H1 (cell line): ENCODE data around the gene LY6G6F. TPM values are rescaled to one million over a fixed set of nuclear protein-coding genes. Genes with fewer than 3 reads are reported as not detected.

Experiments
- CTCF ChIA-PET: fragments of 300-600 bp; sonication (Branson Sonifier 250); formaldehyde crosslinking; loops from one replicate; lab custom pipeline; 2021; ENCODE audit not compliant: partially characterized antibody; lab: Charles Lee
- POLR2A ChIA-PET: fragments of 300-600 bp; sonication (Branson Sonifier 250); formaldehyde crosslinking; loops from one replicate; lab custom pipeline; 2021; ENCODE audit warnings: inconsistent platforms; ENCODE audit not compliant: partially characterized antibody; lab: Charles Lee
- DNase-seq, 2 experiments: peaks; one replicate each; pipeline versions ENCODE4 v3.0.0 to v3.0.0-alpha.2; 2010 to 2022; ENCODE audit warnings: low spot score in 2 of 2, low read depth in 1 of 2, mixed read lengths in 1 of 2
- FAIRE-seq: peaks from 2 replicates; lab custom pipeline; 2011; peaks lifted over from hg19 to GRCh38; lab: Jason Lieb, UNC
- H2AFZ ChIP-seq: 2 replicates; pipeline ENCODE4 v1.8.1; 2012; ENCODE audit warnings: low read length, inconsistent platforms
- H2AK5ac ChIP-seq: 2 replicates; pipeline ENCODE4 v1.6.1; 2013; ENCODE audit warnings: low read depth, low read length
- H2BK120ac ChIP-seq: replicated peaks from 2 replicates; pipeline ENCODE3; 2013; ENCODE audit warnings: low read depth, low read length, inconsistent platforms
- H2BK12ac ChIP-seq: 2 replicates; pipeline ENCODE4 v1.6.1; 2013; ENCODE audit warnings: low read depth, low read length
- H2BK15ac ChIP-seq: 2 replicates; pipeline ENCODE4 v1.6.1; 2013; ENCODE audit warnings: low read length
- H2BK20ac ChIP-seq: 2 replicates; pipeline ENCODE4 v1.6.1; 2013; ENCODE audit warnings: low read length
- H2BK5ac ChIP-seq: 2 replicates; pipeline ENCODE4 v1.6.1; 2013; ENCODE audit warnings: low read depth, low read length
- H3K14ac ChIP-seq: 2 replicates; pipeline ENCODE4 v1.6.1; 2013; ENCODE audit warnings: inconsistent platforms; ENCODE audit not compliant: insufficient read length
- H3K18ac ChIP-seq: 2 replicates; pipeline ENCODE4 v1.6.1; 2013; ENCODE audit warnings: low read length; ENCODE audit errors: extremely low read depth
- H3K23ac ChIP-seq: 2 replicates; pipeline ENCODE4 v1.6.1; 2013; ENCODE audit warnings: inconsistent platforms; ENCODE audit not compliant: insufficient read length
- H3K23me2 ChIP-seq: 2 replicates; pipeline ENCODE4 v1.6.1; 2013; ENCODE audit warnings: low read depth, low read length
- H3K27ac ChIP-seq: 2 replicates; pipeline ENCODE4 v1.6.1; 2011; ENCODE audit warnings: low read depth, low read length, inconsistent platforms
- H3K27me3 ChIP-seq, 4 experiments: replicated peaks in 1 of 4; 1 replicate in 1 of 4; 2 replicates in 3 of 4; pipeline versions ENCODE4 v1.6.1 to v1.8.1; 2011 to 2013; ENCODE audit warnings: low read length in 3 of 4, mild to moderate bottlenecking in 3 of 4, inconsistent platforms in 2 of 4, mixed read lengths in 2 of 4, moderate library complexity in 1 of 4; ENCODE audit not compliant: control insufficient read depth in 3 of 4, insufficient read depth in 3 of 4; ENCODE audit errors: extremely low read depth in 1 of 4
- H3K36me3 ChIP-seq, 4 experiments: 2 replicates each; pipeline versions ENCODE4 v1.6.1 to v1.8.1; 2011 to 2013; ENCODE audit warnings: mild to moderate bottlenecking in 4 of 4, low read length in 3 of 4, moderate library complexity in 2 of 4, control low read depth in 1 of 4, inconsistent platforms in 1 of 4; ENCODE audit not compliant: insufficient read depth in 4 of 4, control insufficient read depth in 2 of 4
- H3K4ac ChIP-seq: replicated peaks from 2 replicates; pipeline ENCODE3; 2013; ENCODE audit warnings: low read length, low read depth, mixed read lengths, inconsistent platforms; ENCODE audit not compliant: insufficient read length
- H3K4me1 ChIP-seq, 4 experiments: replicated peaks in 1 of 4; 1 replicate in 1 of 4; 2 replicates in 3 of 4; pipeline versions ENCODE4 v1.6.1 to v1.8.1; 2011 to 2013; ENCODE audit warnings: low read length in 3 of 4, inconsistent platforms in 2 of 4, mixed read lengths in 1 of 4; ENCODE audit not compliant: insufficient read depth in 4 of 4, control insufficient read depth in 3 of 4
- H3K4me2 ChIP-seq, 2 experiments: 2 replicates each; pipeline versions ENCODE4 v1.6.1 to v1.8.1; 2011 to 2013; ENCODE audit warnings: low read depth in 2 of 2, low read length in 2 of 2, control low read depth in 1 of 2, inconsistent platforms in 1 of 2, mild to moderate bottlenecking in 1 of 2; ENCODE audit not compliant: insufficient read depth in 1 of 2
- H3K4me3 ChIP-seq, 4 experiments: fragments of 200-600, 300-600 bp in 1 of 4; sonication (generic), shearing (Covaris generic), sonication (Bioruptor Twin) in 1 of 4; 2 replicates each; pipeline versions ENCODE4 v1.5.1 to v1.8.1; 2011 to 2016; ENCODE audit warnings: low read length in 4 of 4, low read depth in 3 of 4, control low read depth in 2 of 4, inconsistent platforms in 2 of 4, mild to moderate bottlenecking in 2 of 4, mixed read lengths in 1 of 4, moderate library complexity in 1 of 4; ENCODE audit not compliant: insufficient read depth in 2 of 4; ENCODE audit errors: extremely low read depth in 1 of 4
- H3K56ac ChIP-seq: replicated peaks from 2 replicates; pipeline ENCODE3; 2013; ENCODE audit warnings: low read depth, mild to moderate bottlenecking, mixed read lengths, low read length, inconsistent platforms; ENCODE audit not compliant: insufficient read length
- H3K79me1 ChIP-seq: 2 replicates; pipeline ENCODE4 v1.6.1; 2013; ENCODE audit warnings: low read depth, low read length, control low read depth
- H3K79me2 ChIP-seq, 2 experiments: 2 replicates each; pipeline versions ENCODE4 v1.6.1 to v1.8.1; 2012 to 2013; ENCODE audit warnings: low read length in 2 of 2, mild to moderate bottlenecking in 2 of 2, inconsistent platforms in 1 of 2; ENCODE audit not compliant: insufficient read depth in 2 of 2, control insufficient read depth in 1 of 2
- H3K9ac ChIP-seq, 4 experiments: replicated peaks in 1 of 4; 1 replicate in 1 of 4; 2 replicates in 3 of 4; pipeline versions ENCODE4 v1.6.1 to v1.8.1; 2011 to 2013; ENCODE audit warnings: low read depth in 3 of 4, low read length in 3 of 4, control low read depth in 2 of 4, mild to moderate bottlenecking in 2 of 4, moderate library complexity in 2 of 4, inconsistent platforms in 1 of 4; ENCODE audit errors: extremely low read depth in 1 of 4
- H3K9me3 ChIP-seq, 2 experiments: 2 replicates each; pipeline versions ENCODE4 v1.6.1 to v1.8.1; 2012 to 2013; ENCODE audit warnings: mild to moderate bottlenecking in 2 of 2, moderate library complexity in 2 of 2, control low read depth in 1 of 2, inconsistent platforms in 1 of 2, low read depth in 1 of 2, low read length in 1 of 2, mixed read lengths in 1 of 2; ENCODE audit not compliant: insufficient read depth in 2 of 2
- H4K20me1 ChIP-seq, 2 experiments: replicated peaks in 1 of 2; 2 replicates each; pipeline versions ENCODE3 to v1.8.1; 2011 to 2013; ENCODE audit warnings: inconsistent platforms in 2 of 2, low read length in 2 of 2, mild to moderate bottlenecking in 1 of 2; ENCODE audit not compliant: insufficient read depth in 2 of 2, control insufficient read depth in 1 of 2
- H4K5ac ChIP-seq: 2 replicates; pipeline ENCODE4 v1.6.1; 2013; ENCODE audit warnings: low read length, low read depth, mixed read lengths, inconsistent platforms; ENCODE audit not compliant: insufficient read length
- H4K8ac ChIP-seq: 2 replicates; pipeline ENCODE4 v1.8.0; 2013; ENCODE audit warnings: mild to moderate bottlenecking, moderate library complexity, low read length, inconsistent platforms; ENCODE audit not compliant: insufficient read depth; ENCODE audit errors: extremely low read depth
- H4K91ac ChIP-seq: replicated peaks from 2 replicates; pipeline ENCODE3; 2013; ENCODE audit warnings: low read length, mixed read lengths, inconsistent platforms; ENCODE audit not compliant: insufficient read length
- CREB1 ChIP-seq: IDR thresholded peaks from 2 replicates; pipeline ENCODE4 v1.6.1; 2012; ENCODE audit warnings: inconsistent platforms
- JUND ChIP-seq: IDR thresholded peaks from 2 replicates; pipeline ENCODE4 v1.6.1; 2011; ENCODE audit warnings: mild to moderate bottlenecking, improper control_type of control experiment, low read length
- NANOG ChIP-seq: IDR thresholded peaks from 2 replicates; pipeline ENCODE4 v1.6.1; 2011; ENCODE audit warnings: low read length, low read depth, mild to moderate bottlenecking, inconsistent platforms; ENCODE audit not compliant: insufficient read depth, poor library complexity, severe bottlenecking
- RAD21 ChIP-seq, 2 experiments: IDR thresholded peaks in 1 of 2; conservative IDR thresholded peaks in 1 of 2; 2 replicates each; pipeline ENCODE4 v1.6.1; 2011; ENCODE audit warnings: low read depth in 2 of 2, low read length in 2 of 2, improper control_type of control experiment in 1 of 2, inconsistent platforms in 1 of 2, mild to moderate bottlenecking in 1 of 2, moderate library complexity in 1 of 2
- WGBS, 2 experiments: shearing (Covaris generic) in 1 of 2; methylation state at CpG; one replicate each; pipeline versions ENCODE4 v1.1.6 to v1.1.7; 2013 to 2015; ENCODE audit warnings: low lambda C conversion rate in 2 of 2, mixed read lengths in 2 of 2, inconsistent platforms in 1 of 2, low coverage in 1 of 2, missing lambda C conversion rate in 1 of 2; ENCODE audit not compliant: insufficient replicate concordance in 2 of 2, insufficient coverage in 1 of 2, insufficient read length in 1 of 2; ENCODE audit errors: extremely low coverage in 1 of 2, missing lambda C conversion rate in 1 of 2; 5-methylcytosine and 5-hydroxymethylcytosine counted together
- polyA plus RNA-seq, 7 experiments: library from polyadenylated mRNA; depleted of rRNA in 3 of 7; stranded (reverse) in 5 of 7; unstranded in 2 of 7; fragments of >200 nt in 5 of 7; fragments of 200-250 nt in 2 of 7; gene quantifications; 1 replicate in 5 of 7; 2 replicates in 1 of 7; 4 replicates in 1 of 7; pipeline versions ENCODE4 v1.2.1 to v1.2.3, GENCODE V29; 2011 to 2013; ENCODE audit warnings: missing spikeins in 2 of 7, mixed read lengths in 2 of 7
- total RNA-seq: library from RNA; stranded (reverse); fragmentation: NEBNext Ultra II Directional; extraction: Animal tissue kit (Norgen Biotek cat#: 25700); gene quantifications from 2 replicates; pipeline ENCODE4 v1.2.1, GENCODE V29; 2021
- TF ChIP-seq, protein P1 (sequence below), 3 experiments: IDR thresholded peaks; 1 replicate in 2 of 3; 2 replicates in 1 of 3; pipeline versions ENCODE4 v1.5.1 to v1.6.1; 2011; ENCODE audit warnings: low read length in 3 of 3, mild to moderate bottlenecking in 3 of 3, inconsistent platforms in 2 of 3, low read depth in 1 of 3, moderate library complexity in 1 of 3; ENCODE audit not compliant: insufficient read depth in 1 of 3; ENCODE audit errors: control extremely low read depth in 1 of 3

The LY6G6F gene
- total and polyA plus RNA-seq, 2 of the 8 experiments (the other 6 are each of a cell fraction or from before 2014, with no cell fraction given): not detected

DNA sequence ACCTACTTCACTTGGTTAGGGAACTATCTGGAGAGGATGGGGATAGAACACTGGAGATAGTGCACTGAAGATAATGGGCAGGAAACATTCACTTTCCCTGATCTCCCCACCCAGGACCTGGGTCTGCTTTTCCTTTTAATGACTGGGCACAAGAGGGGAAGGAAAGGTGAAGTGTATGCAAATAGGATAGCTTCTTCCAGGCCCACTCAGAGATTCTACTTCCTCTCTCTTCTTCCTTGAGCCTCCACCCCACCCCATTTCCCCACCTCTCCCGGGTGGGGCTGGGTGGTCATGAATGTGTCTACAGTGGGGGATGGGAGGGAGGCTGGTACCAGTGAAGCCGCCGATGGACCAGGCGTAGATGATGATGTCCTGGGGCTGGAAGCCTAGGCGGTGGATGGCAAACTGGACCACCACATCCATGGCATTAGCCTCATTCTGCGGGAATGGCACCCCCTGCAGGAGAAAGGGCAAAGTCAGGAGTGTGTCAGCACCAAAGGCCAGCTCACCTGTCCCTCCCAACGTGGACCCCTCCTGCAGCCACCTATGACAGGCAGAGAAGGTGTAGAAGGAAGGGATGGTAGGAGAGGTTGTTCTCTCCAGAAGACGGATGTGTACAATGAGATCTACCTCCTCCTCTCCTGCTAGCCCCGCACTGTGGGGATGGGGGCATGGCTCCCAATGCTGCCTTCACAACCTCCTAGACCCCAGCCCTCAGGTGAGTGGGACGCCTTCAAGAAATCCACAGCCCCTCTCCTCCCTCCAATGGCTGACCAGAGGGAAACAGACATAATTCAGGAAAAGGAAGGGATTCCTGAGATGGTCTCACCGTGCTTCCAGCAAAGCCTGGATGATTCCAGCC lies 17.2 kb upstream of the LY6G6F start:
- no peak overlapping the region for H3K4ac ChIP-seq
- no peak overlapping the region for H4K91ac ChIP-seq
- no peak overlapping the region for H2BK15ac ChIP-seq
- no peaks in the 10 kb centered on the region for H3K9me3 ChIP-seq
- H2BK120ac ChIP-seq: no peak overlapping the region
- no peak overlapping the region for H3K18ac ChIP-seq
- no peaks in the 10 kb centered on the region for H4K20me1 ChIP-seq
- no peak overlapping the region for H3K14ac ChIP-seq
- H3K79me2 ChIP-seq: no peaks in the 10 kb centered on the region
- peaks cover 0 to 1% (median 0%) of the 10 kb centered on the region in 4 experiments; a peak in 2 of 7 replicates for H3K4me1 ChIP-seq
- WGBS, 2 experiments: 80% methylated on average over 11 of the region's 11 CpGs; no CpG with 5 or more reads in 1 of the 2 experiments
- no peak overlapping the region for H3K4me2 ChIP-seq
- peaks cover 3 to 26% (median 17%) of the 10 kb centered on the region in 4 experiments; a peak in 5 of 8 replicates for H3K36me3 ChIP-seq
- H3K79me1 ChIP-seq: no peaks in the 10 kb centered on the region
- no peak overlapping the region for H3K9ac ChIP-seq
- H2BK12ac ChIP-seq: no peak overlapping the region
- no peak overlapping the region for H2AK5ac ChIP-seq
- no peak overlapping the region for H3K23ac ChIP-seq
- H2AFZ ChIP-seq: no peak overlapping the region
- no peaks in the 10 kb centered on the region; a peak in 1 of 7 replicates for H3K27me3 ChIP-seq
- ChIA-PET CTCF (interaction anchor here (0.6 to 5.8 kb wide), 43 partner anchors 8 to 234 kb away, joined by 3 to 26 read pairs (median 4); partner anchors contain the start of genes ABHD16A, C6orf47, CSNK2B and DDAH2), POLR2A (interaction anchor here (0.8 to 6.6 kb wide), 7 partner anchors 10 to 75 kb away, joined by 3 to 33 read pairs (median 6); partner anchors contain the start of genes ABHD16A, BAG6, CLIC1 and GPANK1)
- no peak overlapping the region for H2BK20ac ChIP-seq
- H2BK5ac ChIP-seq: no peak overlapping the region
- DNase-seq (peak in 1 of 2 experiments; percentile 81), FAIRE-seq (no peak)
- H3K27ac ChIP-seq: no peak overlapping the region
- no peak overlapping the region for H3K56ac ChIP-seq
- no peak overlapping the region for H4K8ac ChIP-seq
- H3K23me2 ChIP-seq: no peaks in the 10 kb centered on the region
- no peak overlapping the region for H3K4me3 ChIP-seq
- no peak overlapping the region for H4K5ac ChIP-seq
- TF ChIP-seq CREB1: no peak
- TF ChIP-seq NANOG: no peak
- TF ChIP-seq, protein P1, sequence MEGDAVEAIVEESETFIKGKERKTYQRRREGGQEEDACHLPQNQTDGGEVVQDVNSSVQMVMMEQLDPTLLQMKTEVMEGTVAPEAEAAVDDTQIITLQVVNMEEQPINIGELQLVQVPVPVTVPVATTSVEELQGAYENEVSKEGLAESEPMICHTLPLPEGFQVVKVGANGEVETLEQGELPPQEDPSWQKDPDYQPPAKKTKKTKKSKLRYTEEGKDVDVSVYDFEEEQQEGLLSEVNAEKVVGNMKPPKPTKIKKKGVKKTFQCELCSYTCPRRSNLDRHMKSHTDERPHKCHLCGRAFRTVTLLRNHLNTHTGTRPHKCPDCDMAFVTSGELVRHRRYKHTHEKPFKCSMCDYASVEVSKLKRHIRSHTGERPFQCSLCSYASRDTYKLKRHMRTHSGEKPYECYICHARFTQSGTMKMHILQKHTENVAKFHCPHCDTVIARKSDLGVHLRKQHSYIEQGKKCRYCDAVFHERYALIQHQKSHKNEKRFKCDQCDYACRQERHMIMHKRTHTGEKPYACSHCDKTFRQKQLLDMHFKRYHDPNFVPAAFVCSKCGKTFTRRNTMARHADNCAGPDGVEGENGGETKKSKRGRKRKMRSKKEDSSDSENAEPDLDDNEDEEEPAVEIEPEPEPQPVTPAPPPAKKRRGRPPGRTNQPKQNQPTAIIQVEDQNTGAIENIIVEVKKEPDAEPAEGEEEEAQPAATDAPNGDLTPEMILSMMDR (IDR thresholded peaks at IDR 0.05; ENCODE audit: control extremely low read depth in 1 of 3, insufficient read depth in 1 of 3, low read depth in 1 of 3, low read length in 3 of 3): peak; percentile 58 to 88 (median 83)
- peak; percentile 50 to 61 for TF ChIP-seq RAD21 (IDR thresholded peaks at IDR 0.05 in 1 of 2, conservative IDR thresholded peaks at IDR 0.05 in 1 of 2; ENCODE audit: low read depth in 2 of 2, low read length in 2 of 2)
- TF ChIP-seq JUND: no peak
- TF ChIP-seq, all 59 proteins: peak for 2
